ENCODE results near the gene GPRC5C.
"Not testable (repeated sequence)": the region's sequence is repeated elsewhere in the genome, so short reads cannot be mapped to it uniquely, and the experiment has no call there.

GPRC5C gene

GRCh38 chr17:74394275-74394950, 37.5 kb upstream of the GPRC5C start:
- H2AFZ ChIP-seq (ENCODE audit: low read depth, low read length): no peak overlapping the region
- no peaks in the 10 kb centered on the region for H3K36me3 ChIP-seq (ENCODE audit: insufficient read depth, low read length)
- H3K4me1 ChIP-seq (ENCODE audit: insufficient read depth, low read length): no peaks in the 10 kb centered on the region
- H3K4me3 ChIP-seq (ENCODE audit: low read length): no peak overlapping the region
- no peaks in the 10 kb centered on the region for H3K9me3 ChIP-seq (ENCODE audit: low read length)
- H3K27me3 ChIP-seq (ENCODE audit: insufficient read depth, low read length): no peaks in the 10 kb centered on the region

- no peak overlapping the region for H2AFZ ChIP-seq (ENCODE audit: low read depth, low read length)
- no peaks in the 10 kb centered on the region for H3K36me3 ChIP-seq (ENCODE audit: insufficient read depth, low read length)
- H3K4me3 ChIP-seq (ENCODE audit: low read length): no peak overlapping the region
- H3K9me3 ChIP-seq (ENCODE audit: low read length): no peaks in the 10 kb centered on the region
- H3K27me3 ChIP-seq (ENCODE audit: insufficient read depth, low read length): no peaks in the 10 kb centered on the region
- H3K4me1 ChIP-seq (ENCODE audit: insufficient read depth, low read length): no peaks in the 10 kb centered on the region
These were observed 36.9 kb upstream of the GPRC5C start for GRCh38 chr17:74394977-74395376.

DNA sequence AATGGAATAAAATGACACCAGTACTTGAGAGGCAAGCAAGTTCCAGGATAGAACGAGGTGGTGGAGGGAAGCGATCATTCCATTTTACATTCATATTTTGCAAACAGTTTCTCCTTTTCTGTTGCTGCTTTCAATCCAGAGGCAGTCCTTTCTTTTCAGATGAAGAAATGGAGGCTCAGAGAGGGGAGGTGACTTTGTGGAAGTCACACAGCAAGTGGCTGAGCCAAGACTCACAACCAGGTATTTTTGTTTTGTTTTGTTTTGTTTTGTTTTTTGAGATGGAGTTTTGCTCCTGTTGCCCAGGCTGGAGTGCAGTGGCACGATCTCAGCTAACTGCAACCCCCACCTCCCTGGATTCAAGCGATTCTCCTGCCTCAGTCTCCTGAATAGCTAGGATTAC, 35.3 kb upstream of the GPRC5C start:
- H3K9me3 ChIP-seq (ENCODE audit: low read length): no peaks in the 10 kb centered on the region
- H3K4me3 ChIP-seq (ENCODE audit: low read length): no peak overlapping the region

GRCh38 chr17:74402048-74402447, 29.8 kb upstream of the GPRC5C start:
- H3K4me3 ChIP-seq (ENCODE audit: low read length): no peak overlapping the region
- no peaks in the 10 kb centered on the region for H3K4me1 ChIP-seq (ENCODE audit: insufficient read depth, low read length)
- no peaks in the 10 kb centered on the region for H3K36me3 ChIP-seq (ENCODE audit: insufficient read depth, low read length)
- no peak overlapping the region for H2AFZ ChIP-seq (ENCODE audit: low read depth, low read length)
- no peaks in the 10 kb centered on the region for H3K9me3 ChIP-seq (ENCODE audit: low read length)
- H3K27me3 ChIP-seq (ENCODE audit: insufficient read depth, low read length): no peaks in the 10 kb centered on the region

More for the DNA sequence above, 35.3 kb upstream of the GPRC5C start:
- Histone ChIP-seq H3K36me3 (ENCODE audit: insufficient read depth, low read length) (no peaks in the 10 kb centered on the region), H3K4me1 (ENCODE audit: insufficient read depth, low read length) (no peaks in the 10 kb centered on the region), H2AFZ (ENCODE audit: low read depth, low read length) (no peak overlapping the region), H3K27me3 (ENCODE audit: insufficient read depth, low read length) (no peaks in the 10 kb centered on the region)

DNA sequence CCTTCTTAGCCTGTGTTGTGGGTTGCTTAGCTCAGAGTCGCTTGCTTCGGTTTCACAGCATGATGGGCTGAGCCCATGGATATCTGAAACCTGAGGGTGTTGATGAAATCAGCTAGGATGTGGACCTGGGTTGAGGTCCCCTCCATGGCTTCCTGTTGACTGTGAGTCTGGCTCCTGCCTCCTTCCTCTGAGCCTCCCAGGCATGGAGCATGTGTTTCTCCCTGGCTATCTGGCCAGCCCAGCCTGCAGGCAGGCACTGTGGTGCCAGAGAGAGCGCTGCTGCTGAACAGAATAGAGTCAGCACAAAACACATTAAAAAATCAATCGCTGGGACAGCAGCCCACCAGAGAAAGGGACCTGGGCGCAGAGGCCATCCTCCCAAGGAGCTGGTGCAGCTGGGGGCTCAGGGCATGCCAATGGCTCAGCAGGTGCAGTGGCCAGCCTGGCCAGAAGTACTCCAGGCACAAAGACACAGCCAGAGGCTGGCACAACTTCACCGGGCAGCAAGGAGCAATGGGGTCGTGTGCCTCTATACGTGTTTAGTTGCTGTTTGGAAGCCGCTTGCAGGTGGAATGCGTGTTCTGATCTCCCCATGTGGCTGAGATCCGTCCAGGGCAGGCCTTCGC, 28.3 kb upstream of the GPRC5C start:
- Histone ChIP-seq H2AFZ (ENCODE audit: low read depth, low read length) (no peak overlapping the region), H3K4me1 (ENCODE audit: insufficient read depth, low read length) (no peaks in the 10 kb centered on the region), H3K4me3 (ENCODE audit: low read length) (no peak overlapping the region), H3K36me3 (ENCODE audit: insufficient read depth, low read length) (no peaks in the 10 kb centered on the region), H3K27me3 (ENCODE audit: insufficient read depth, low read length) (no peaks in the 10 kb centered on the region), H3K9me3 (ENCODE audit: low read length) (no peaks in the 10 kb centered on the region)

- H3K27me3 ChIP-seq (ENCODE audit: insufficient read depth, low read length): no peaks in the 10 kb centered on the region
- H3K4me1 ChIP-seq (ENCODE audit: insufficient read depth, low read length): no peaks in the 10 kb centered on the region
- H3K36me3 ChIP-seq (ENCODE audit: insufficient read depth, low read length): no peaks in the 10 kb centered on the region
- no peak overlapping the region for H3K4me3 ChIP-seq (ENCODE audit: low read length)
- no peak overlapping the region for H2AFZ ChIP-seq (ENCODE audit: low read depth, low read length)
- H3K9me3 ChIP-seq (ENCODE audit: low read length): no peaks in the 10 kb centered on the region
These were observed 27.7 kb upstream of the GPRC5C start for GRCh38 chr17:74404218-74404617.

DNA sequence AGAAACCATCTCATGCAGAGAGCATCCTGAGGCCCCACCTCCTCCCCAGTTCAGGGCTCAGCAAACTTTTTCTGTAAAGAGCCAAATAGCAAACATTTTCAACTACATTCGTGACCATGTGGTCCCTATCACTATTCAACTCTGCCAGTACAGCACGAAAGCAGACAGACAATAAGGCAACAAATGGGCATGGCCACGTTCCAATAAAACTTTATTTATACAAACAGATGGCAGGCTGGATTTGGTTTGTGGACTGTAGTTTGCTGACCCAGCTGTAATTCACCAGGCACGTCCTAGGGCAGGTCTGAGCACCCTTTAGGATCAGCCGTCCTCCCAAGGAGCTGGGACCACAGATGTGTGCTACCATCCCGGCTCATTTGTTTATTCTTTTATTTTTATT, 27.1 kb upstream of the GPRC5C start:
- H3K36me3 ChIP-seq (ENCODE audit: insufficient read depth, low read length): no peaks in the 10 kb centered on the region
- no peak overlapping the region for H2AFZ ChIP-seq (ENCODE audit: low read depth, low read length)
- no peaks in the 10 kb centered on the region for H3K4me1 ChIP-seq (ENCODE audit: insufficient read depth, low read length)
- no peaks in the 10 kb centered on the region for H3K9me3 ChIP-seq (ENCODE audit: low read length)
- no peaks in the 10 kb centered on the region for H3K27me3 ChIP-seq (ENCODE audit: insufficient read depth, low read length)
- no peak overlapping the region for H3K4me3 ChIP-seq (ENCODE audit: low read length)

GRCh38 chr17:74405311-74405710, 26.6 kb upstream of the GPRC5C start:
- H3K4me3 ChIP-seq (ENCODE audit: low read length); H3K9me3 ChIP-seq (ENCODE audit: low read length); H3K4me1 ChIP-seq (ENCODE audit: insufficient read depth, low read length); H3K27me3 ChIP-seq (ENCODE audit: insufficient read depth, low read length); H3K36me3 ChIP-seq (ENCODE audit: insufficient read depth, low read length); H2AFZ ChIP-seq (ENCODE audit: low read depth, low read length): not testable (repeated sequence)

GRCh38 chr17:74407384-74407783, 24.5 kb upstream of the GPRC5C start:
- Histone ChIP-seq H3K36me3 (ENCODE audit: insufficient read depth, low read length) (no peaks in the 10 kb centered on the region), H3K4me3 (ENCODE audit: low read length) (no peak overlapping the region), H2AFZ (ENCODE audit: low read depth, low read length) (no peak overlapping the region), H3K9me3 (ENCODE audit: low read length) (no peaks in the 10 kb centered on the region), H3K27me3 (ENCODE audit: insufficient read depth, low read length) (no peaks in the 10 kb centered on the region), H3K4me1 (ENCODE audit: insufficient read depth, low read length) (no peaks in the 10 kb centered on the region)

GRCh38 chr17:74408262-74408661, 23.6 kb upstream of the GPRC5C start:
- no peaks in the 10 kb centered on the region for H3K4me1 ChIP-seq (ENCODE audit: insufficient read depth, low read length)
- H2AFZ ChIP-seq (ENCODE audit: low read depth, low read length): no peak overlapping the region
- H3K9me3 ChIP-seq (ENCODE audit: low read length): no peaks in the 10 kb centered on the region
- H3K27me3 ChIP-seq (ENCODE audit: insufficient read depth, low read length): no peaks in the 10 kb centered on the region
- H3K36me3 ChIP-seq (ENCODE audit: insufficient read depth, low read length): no peaks in the 10 kb centered on the region
- no peak overlapping the region for H3K4me3 ChIP-seq (ENCODE audit: low read length)

DNA sequence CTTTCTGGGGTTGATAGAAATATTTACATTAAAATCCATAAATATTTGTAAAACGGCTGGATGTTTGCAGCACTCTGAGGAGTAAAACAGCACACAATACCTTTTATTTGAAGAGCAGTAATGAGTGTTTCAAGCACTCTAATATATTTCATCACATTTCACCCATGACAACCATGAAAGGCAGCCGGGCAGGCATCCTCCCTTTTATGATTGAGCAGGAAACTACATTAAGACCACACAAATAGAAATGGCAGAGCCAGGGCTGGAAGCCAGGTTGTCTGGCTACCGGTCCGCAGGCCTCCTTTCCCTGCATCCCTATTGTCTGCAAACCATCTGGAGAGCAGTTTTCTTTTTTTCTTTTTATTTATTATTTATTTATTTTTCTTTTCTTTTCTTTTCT, 23.1 kb upstream of the GPRC5C start:
- no peaks in the 10 kb centered on the region for H3K36me3 ChIP-seq (ENCODE audit: insufficient read depth, low read length)
- no peaks in the 10 kb centered on the region for H3K9me3 ChIP-seq (ENCODE audit: low read length)
- H3K4me3 ChIP-seq (ENCODE audit: low read length): no peak overlapping the region
- H3K27me3 ChIP-seq (ENCODE audit: insufficient read depth, low read length): no peaks in the 10 kb centered on the region
- no peaks in the 10 kb centered on the region for H3K4me1 ChIP-seq (ENCODE audit: insufficient read depth, low read length)
- no peak overlapping the region for H2AFZ ChIP-seq (ENCODE audit: low read depth, low read length)

GRCh38 chr17:74410001-74410443, 21.9 kb upstream of the GPRC5C start:
- Histone ChIP-seq H2AFZ (ENCODE audit: low read depth, low read length) (no peak overlapping the region), H3K4me3 (ENCODE audit: low read length) (no peak overlapping the region), H3K9me3 (ENCODE audit: low read length) (no peaks in the 10 kb centered on the region), H3K36me3 (ENCODE audit: insufficient read depth, low read length) (no peaks in the 10 kb centered on the region), H3K4me1 (ENCODE audit: insufficient read depth, low read length) (no peaks in the 10 kb centered on the region), H3K27me3 (ENCODE audit: insufficient read depth, low read length) (no peaks in the 10 kb centered on the region)

- Histone ChIP-seq H2AFZ (ENCODE audit: low read depth, low read length) (no peak overlapping the region), H3K9me3 (ENCODE audit: low read length) (no peaks in the 10 kb centered on the region), H3K36me3 (ENCODE audit: insufficient read depth, low read length) (no peaks in the 10 kb centered on the region), H3K27me3 (ENCODE audit: insufficient read depth, low read length) (no peaks in the 10 kb centered on the region), H3K4me3 (ENCODE audit: low read length) (no peak overlapping the region), H3K4me1 (ENCODE audit: insufficient read depth, low read length) (no peaks in the 10 kb centered on the region)
These were observed 19.3 kb upstream of the GPRC5C start for GRCh38 chr17:74412581-74412980.

- Histone ChIP-seq H3K27me3 (ENCODE audit: insufficient read depth, low read length) (no peaks in the 10 kb centered on the region), H3K4me3 (ENCODE audit: low read length) (no peak overlapping the region), H2AFZ (ENCODE audit: low read depth, low read length) (no peak overlapping the region), H3K36me3 (ENCODE audit: insufficient read depth, low read length) (no peaks in the 10 kb centered on the region), H3K9me3 (ENCODE audit: low read length) (no peaks in the 10 kb centered on the region), H3K4me1 (ENCODE audit: insufficient read depth, low read length) (no peaks in the 10 kb centered on the region)
These were observed 18.4 kb upstream of the GPRC5C start for GRCh38 chr17:74413491-74413890.

All from neuron (in vitro differentiated cells).